Upper lobe of right lung (tissue), 1 donor: ENCODE measurements around the gene KIAA1217. TPM values are rescaled to one million over a fixed set of nuclear protein-coding genes. Genes with fewer than 3 reads are reported as not detected.

Experiments
- ATAC-seq: fragments of 200-7000 bp; cut with Tn5 transposase; one replicate; pipeline ENCODE4 v1.9.1; 2020; ENCODE audit warnings: mild to moderate bottlenecking, moderate library complexity
- DNase-seq: peaks from one replicate; pipeline ENCODE4 v3.0.0-alpha.2; 2020
- H3K27ac ChIP-seq: fragments of 200-600 bp; one replicate; pipeline ENCODE4 v1.8.0; 2022
- H3K27me3 ChIP-seq: fragments of 200-600 bp; one replicate; pipeline ENCODE4 v1.8.0; 2022; ENCODE audit warnings: mild to moderate bottlenecking
- H3K36me3 ChIP-seq: fragments of 200-600 bp; one replicate; pipeline ENCODE4 v1.8.0; 2022
- H3K4me1 ChIP-seq: fragments of 200-600 bp; one replicate; pipeline ENCODE4 v1.8.0; 2022
- H3K4me3 ChIP-seq: fragments of 200-600 bp; one replicate; pipeline ENCODE4 v1.8.0; 2022; ENCODE audit warnings: mild to moderate bottlenecking
- H3K9me3 ChIP-seq: fragments of 200-600 bp; one replicate; pipeline ENCODE4 v1.8.0; 2022
- CTCF ChIP-seq: fragments of 200-600 bp; IDR thresholded peaks from one replicate; pipeline ENCODE4 v1.8.0; 2022; ENCODE audit warnings: antibody characterized with exemption
- intact Hi-C: fragments of 100-400 bp; cut with DNase I; formaldehyde crosslinking; loops from one replicate; pipeline ENCODE4 v1.11.0; 2022
- total RNA-seq: library from RNA; stranded (reverse); fragmentation: NEBNext Ultra II Directional; extraction: Animal tissue kit (Norgen Biotek cat#: 25700); gene quantifications from one replicate; pipeline ENCODE4 v1.2.1, GENCODE V29; 2021
- donor health status: DM: no; HTN: yes; CAD: no; lungs with severe emphysema.

Gene KIAA1217
- total RNA-seq, 1 donor from 2014 or later, result 23.5 TPM

GRCh38 chr10:24484771-24485170 lies 275.8 kb downstream of the KIAA1217 start:
- Histone ChIP-seq H3K27me3 (no peaks in the 10 kb centered on the region), H3K9me3 (no peaks in the 10 kb centered on the region), H3K4me3 (no peak overlapping the region), H3K36me3 (no peaks in the 10 kb centered on the region), H3K27ac (peak overlapping the region; percentile 3), H3K4me1 (no peaks in the 10 kb centered on the region)
- no peak for DNase-seq
- ATAC-seq, result peak; percentile 12
- intact Hi-C loops, result no loop called here
- no peak for TF ChIP-seq CTCF

GRCh38 chr10:24485304-24485703 lies 276.4 kb downstream of the KIAA1217 start:
- Histone ChIP-seq H3K36me3 (no peaks in the 10 kb centered on the region), H3K4me3 (no peak overlapping the region), H3K4me1 (no peaks in the 10 kb centered on the region), H3K9me3 (no peaks in the 10 kb centered on the region), H3K27me3 (no peaks in the 10 kb centered on the region), H3K27ac (peak overlapping the region; percentile 3)
- TF ChIP-seq CTCF, result no peak
- DNase-seq, result no peak
- intact Hi-C loops, result no loop called here
- ATAC-seq, result no peak

GRCh38 chr10:24488631-24489030 lies 279.7 kb downstream of the KIAA1217 start:
- no peak overlapping the region for H3K27ac ChIP-seq
- ATAC-seq, result no peak

GRCh38 chr10:24493165-24493564 lies 284.2 kb downstream of the KIAA1217 start:
- ATAC-seq, result no peak

More at GRCh38 chr10:24488631-24489030, 279.7 kb downstream of the KIAA1217 start:
- Histone ChIP-seq H3K4me1 (no peaks in the 10 kb centered on the region), H3K4me3 (no peak overlapping the region), H3K27me3 (no peaks in the 10 kb centered on the region), H3K9me3 (no peaks in the 10 kb centered on the region), H3K36me3 (no peaks in the 10 kb centered on the region)
- DNase-seq, result no peak
- no peak for TF ChIP-seq CTCF
- intact Hi-C loops, result no loop called here

GRCh38 chr10:24494236-24494635 lies 285.3 kb downstream of the KIAA1217 start:
- intact Hi-C loops, result no loop called here
- ATAC-seq, result no peak
- no peak overlapping the region for H3K4me3 ChIP-seq
- H3K9me3 ChIP-seq, result no peaks in the 10 kb centered on the region
- no peaks in the 10 kb centered on the region for H3K4me1 ChIP-seq
- no peak for DNase-seq
- TF ChIP-seq CTCF, result no peak
- H3K36me3 ChIP-seq, result no peaks in the 10 kb centered on the region
- no peaks in the 10 kb centered on the region for H3K27me3 ChIP-seq
- H3K27ac ChIP-seq, result no peak overlapping the region

More at GRCh38 chr10:24493165-24493564, 284.2 kb downstream of the KIAA1217 start:
- no peak overlapping the region for H3K27ac ChIP-seq
- intact Hi-C loops, result no loop called here
- H3K4me3 ChIP-seq, result no peak overlapping the region
- no peak for DNase-seq
- H3K27me3 ChIP-seq, result no peaks in the 10 kb centered on the region
- H3K36me3 ChIP-seq, result no peaks in the 10 kb centered on the region
- no peak for TF ChIP-seq CTCF
- no peaks in the 10 kb centered on the region for H3K9me3 ChIP-seq
- no peaks in the 10 kb centered on the region for H3K4me1 ChIP-seq

- no peaks in the 10 kb centered on the region for H3K36me3 ChIP-seq
- no peak overlapping the region for H3K27ac ChIP-seq
- H3K4me3 ChIP-seq, result no peak overlapping the region
- intact Hi-C loops, result no loop called here
- no peaks in the 10 kb centered on the region for H3K27me3 ChIP-seq
- DNase-seq, result no peak
- H3K9me3 ChIP-seq, result no peaks in the 10 kb centered on the region
- no peak for ATAC-seq
- H3K4me1 ChIP-seq, result no peaks in the 10 kb centered on the region
- TF ChIP-seq CTCF, result no peak
Observed at GRCh38 chr10:24494777-24495176, 285.8 kb downstream of the KIAA1217 start.
